ENCODE measurements around the gene FBXL13.

The FBXL13 gene

GRCh38 chr7:102890971-102891692 is 183.5 kb downstream of the FBXL13 start:
- no peak for DNase-seq

GRCh38 chr7:102890292-102890970 is 184.2 kb downstream of the FBXL13 start:
- no peak for DNase-seq

GRCh38 chr7:102889851-102890250 is 184.7 kb downstream of the FBXL13 start:
- no peak for DNase-seq

GRCh38 chr7:102888561-102889233 is 185.9 kb downstream of the FBXL13 start:
- DNase-seq: no peak

- no peak for DNase-seq
Observed at GRCh38 chr7:102883098-102883860, 191.3 kb downstream of the FBXL13 start.

GRCh38 chr7:102875700-102876295 is 198.8 kb downstream of the FBXL13 start:
- DNase-seq: no peak

GRCh38 chr7:102874966-102875365 is 199.6 kb downstream of the FBXL13 start:
- DNase-seq: no peak

GRCh38 chr7:102874166-102874829 is 200.3 kb downstream of the FBXL13 start:
- no peak for DNase-seq

GRCh38 chr7:102873470-102874165 is 201.0 kb downstream of the FBXL13 start:
- DNase-seq: no peak

GRCh38 chr7:102872460-102872859 is 202.1 kb downstream of the FBXL13 start:
- no peak for DNase-seq

GRCh38 chr7:102869195-102869594 is 205.4 kb downstream of the FBXL13 start:
- no peak for DNase-seq

GRCh38 chr7:102866535-102867215 is 207.9 kb downstream of the FBXL13 start:
- DNase-seq: no peak

- no peak for DNase-seq
Observed at GRCh38 chr7:102864958-102865357, 209.6 kb downstream of the FBXL13 start.

- DNase-seq: no peak
Observed at GRCh38 chr7:102860351-102860811, 214.2 kb downstream of the FBXL13 start.

GRCh38 chr7:102859799-102860125 is 214.8 kb downstream of the FBXL13 start:
- DNase-seq: no peak

GRCh38 chr7:102859084-102859798 is 215.4 kb downstream of the FBXL13 start:
- no peak for DNase-seq

- DNase-seq: no peak
Observed at GRCh38 chr7:102856036-102856435, 218.6 kb downstream of the FBXL13 start.

- DNase-seq: no peak
Observed at GRCh38 chr7:102849538-102849937, 225.1 kb downstream of the FBXL13 start.

GRCh38 chr7:102849079-102849478 is 225.5 kb downstream of the FBXL13 start:
- DNase-seq: no peak

GRCh38 chr7:102845346-102845745 is 229.2 kb downstream of the FBXL13 start:
- no peak for DNase-seq

Data from NCI-H187 (cell line).